Measurements from ENCODE around the gene PUS3.
A peak's percentile ranks its signal among the peaks of the same experiment; 100 is the strongest.

The PUS3 gene

GRCh38 chr11:125902927-125903710 lies at the start of gene PUS3:
PUS3 (minus strand) TSS chr11:125903206; CDS start chr11:125896284, 6,922 bp downstream.
- DNase-seq = peak; percentile 98

DNA sequence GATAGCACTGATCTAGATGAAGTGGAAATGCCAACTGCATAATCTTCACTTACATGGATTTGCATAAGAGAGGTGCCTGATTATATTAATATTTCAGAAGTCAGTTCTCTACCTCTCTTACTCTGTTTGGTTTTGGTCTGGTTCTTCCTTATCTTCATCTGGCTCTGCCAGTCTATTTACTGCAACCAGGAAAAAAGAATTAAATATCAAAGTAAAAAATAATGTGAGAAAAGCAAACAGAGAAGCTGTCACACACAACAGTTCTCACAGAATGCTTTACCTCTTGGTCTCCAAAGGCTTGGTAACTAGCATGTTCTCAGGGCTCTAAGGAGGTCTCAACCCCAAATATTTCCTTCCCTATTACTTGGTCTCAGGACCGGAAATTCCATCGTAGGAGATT lies 49.6 kb upstream of the PUS3 start:
- no peak for DNase-seq

DNA sequence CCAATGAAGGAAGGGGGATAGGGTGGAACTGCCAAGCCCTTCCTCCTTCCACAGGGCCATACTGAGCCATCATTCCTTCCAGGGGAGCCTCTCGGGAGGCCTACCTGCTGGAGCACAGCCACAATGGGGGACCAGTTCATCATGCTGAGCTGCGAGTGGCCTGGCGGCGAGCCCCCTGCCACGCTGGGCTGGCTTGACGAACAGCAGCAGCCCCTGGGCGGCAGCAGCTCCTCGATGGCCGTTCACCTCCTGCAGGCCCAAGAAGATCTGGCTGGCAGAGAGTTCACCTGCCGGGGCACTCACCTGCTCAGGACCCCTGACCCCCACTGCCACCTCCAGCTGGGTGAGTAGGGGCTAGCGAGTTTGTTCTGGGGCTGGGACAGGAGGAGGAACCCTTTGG lies 48.7 kb upstream of the PUS3 start:
- DNase-seq = no peak

DNA sequence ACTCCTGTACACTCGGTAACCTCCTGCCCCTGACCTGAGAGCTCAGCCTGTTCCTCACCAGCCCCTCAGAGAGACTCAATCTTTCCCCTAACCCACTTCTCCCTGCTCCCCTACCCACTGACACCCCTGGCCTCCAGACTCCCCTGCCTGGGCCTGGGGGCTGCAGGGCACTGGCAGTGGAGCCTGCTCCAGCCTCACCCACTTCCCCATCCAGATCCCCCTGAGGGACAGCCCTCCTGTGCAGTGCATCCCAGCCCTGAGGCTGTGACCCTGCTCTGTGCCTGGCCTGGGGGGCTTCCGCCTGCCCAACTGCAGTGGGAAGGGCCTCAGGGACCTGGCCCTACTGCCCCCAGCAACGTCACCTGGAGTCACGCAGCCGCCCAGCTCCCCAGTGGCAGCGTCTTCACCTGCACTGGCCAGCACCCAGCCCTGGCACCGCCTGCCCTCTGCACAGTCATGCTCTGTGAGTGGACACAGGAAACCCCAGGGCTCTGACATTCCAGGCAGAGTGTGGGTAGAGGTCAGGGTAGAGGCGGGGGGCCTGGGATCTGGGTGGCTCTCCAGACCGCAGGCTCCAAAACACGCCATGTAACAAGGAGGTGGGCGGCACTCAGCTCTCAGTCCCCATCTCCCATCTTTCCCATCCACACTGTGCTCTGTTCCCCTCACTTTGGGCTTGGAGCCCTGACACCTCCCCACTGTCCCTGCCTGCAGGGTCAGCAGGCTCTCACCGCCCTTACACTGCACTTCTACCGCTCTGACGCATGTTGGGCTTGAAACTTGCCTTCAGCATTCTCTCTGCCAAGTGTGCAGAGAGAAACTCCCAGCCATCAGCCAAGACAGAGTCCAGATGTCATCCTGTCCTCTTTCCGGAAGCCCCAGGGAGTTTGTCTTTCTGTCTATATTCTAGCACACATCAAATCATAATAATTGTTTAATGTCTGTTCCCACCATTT lies 48.0 kb upstream of the PUS3 start:
- no peak for DNase-seq

- DNase-seq = no peak
Observed at GRCh38 chr11:125950178-125950490, 47.1 kb upstream of the PUS3 start.

DNA sequence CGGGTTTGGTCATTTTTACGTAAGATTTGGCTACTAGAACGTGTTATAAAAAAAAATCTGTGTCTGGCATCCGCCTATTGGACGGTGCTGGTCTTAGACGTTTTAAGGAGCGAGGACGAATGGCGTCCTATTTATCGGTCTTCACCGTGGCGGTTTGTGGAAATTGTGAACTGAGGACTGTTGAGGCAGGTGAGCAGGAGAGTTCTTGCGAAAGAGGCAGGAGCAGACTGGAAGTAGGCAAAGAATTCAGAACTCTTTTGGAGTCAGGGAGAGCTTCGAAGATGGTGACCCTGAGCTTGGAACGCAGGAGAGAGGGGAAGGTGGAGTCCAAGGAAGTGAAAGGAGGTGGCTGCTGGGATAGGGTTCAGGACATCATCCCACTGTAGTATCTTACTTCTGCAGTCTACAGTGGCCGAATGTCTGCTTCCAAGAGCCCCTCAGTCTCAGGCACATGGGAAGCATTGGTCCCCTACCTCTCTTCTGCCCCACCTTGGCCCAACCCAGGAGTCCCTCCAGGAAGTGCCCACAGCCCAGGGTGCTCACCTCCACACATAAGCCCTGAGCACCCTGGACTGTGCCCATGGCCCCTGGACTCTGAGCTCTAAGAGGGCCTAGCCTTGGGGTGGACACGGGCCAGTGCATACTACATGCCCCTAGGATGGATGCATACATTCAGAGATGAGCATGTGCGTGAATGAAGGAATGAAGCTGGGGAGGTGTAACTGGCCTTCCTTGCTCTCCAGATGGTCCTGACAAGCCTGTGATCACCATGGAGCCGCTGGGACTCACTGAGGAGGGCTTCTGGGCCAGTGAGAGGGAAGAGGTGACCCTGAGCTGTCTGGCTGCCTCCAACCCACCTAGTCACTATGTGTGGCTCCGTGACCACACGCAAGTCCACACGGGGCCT lies 46.5 kb upstream of the PUS3 start:
- no peak for DNase-seq

- no peak for DNase-seq
Observed at GRCh38 chr11:125948278-125949051, 45.5 kb upstream of the PUS3 start.

- DNase-seq = no peak
Observed at GRCh38 chr11:125947419-125948277, 44.6 kb upstream of the PUS3 start.

- no peak for DNase-seq
Observed at GRCh38 chr11:125946712-125947418, 43.9 kb upstream of the PUS3 start.

DNA sequence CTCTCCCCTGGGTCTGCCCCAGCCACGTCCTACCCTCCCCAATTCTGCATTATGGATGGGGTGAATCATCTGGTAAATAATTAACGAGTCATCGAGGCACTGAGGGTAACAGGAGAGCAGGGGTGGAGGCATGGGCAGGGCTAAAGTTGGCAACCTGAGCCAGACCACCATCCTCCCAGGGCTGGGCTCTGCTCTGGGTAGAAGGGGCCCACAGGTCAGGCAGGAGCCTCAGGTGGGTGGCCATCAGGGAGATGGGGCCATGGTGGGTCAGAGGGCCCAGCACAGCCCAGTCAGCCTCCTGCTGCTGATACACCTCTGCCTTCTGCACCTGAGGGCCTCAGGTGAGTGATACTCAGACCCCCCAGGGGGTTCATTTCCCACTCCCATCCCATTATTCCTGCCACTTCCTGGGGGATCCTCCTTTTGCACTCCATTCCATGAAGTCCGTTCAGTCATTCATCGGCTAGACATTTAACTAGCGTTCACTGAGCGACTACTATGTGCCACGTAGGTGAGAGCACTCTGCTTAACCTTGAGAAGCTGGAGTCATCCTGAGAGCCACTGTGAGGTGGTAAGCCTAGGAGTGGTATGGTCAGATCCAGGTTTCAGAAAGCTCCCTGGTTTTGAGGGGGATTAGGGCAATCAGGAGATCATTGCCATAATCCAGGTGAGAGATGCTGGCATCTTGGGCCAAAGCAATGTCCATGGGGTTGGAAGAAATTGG lies 43.0 kb upstream of the PUS3 start, which contains the start of gene VSIG10L2:
Gene VSIG10L2 (plus strand): TSS at position 248 of the 724 bp plus-strand sequence. CDS start 12 bp downstream, at position 260.
- no peak for DNase-seq

GRCh38 chr11:125945011-125945796 lies 42.2 kb upstream of the PUS3 start:
- no peak for DNase-seq

GRCh38 chr11:125944350-125945010 lies 41.5 kb upstream of the PUS3 start:
- no peak for DNase-seq

DNA sequence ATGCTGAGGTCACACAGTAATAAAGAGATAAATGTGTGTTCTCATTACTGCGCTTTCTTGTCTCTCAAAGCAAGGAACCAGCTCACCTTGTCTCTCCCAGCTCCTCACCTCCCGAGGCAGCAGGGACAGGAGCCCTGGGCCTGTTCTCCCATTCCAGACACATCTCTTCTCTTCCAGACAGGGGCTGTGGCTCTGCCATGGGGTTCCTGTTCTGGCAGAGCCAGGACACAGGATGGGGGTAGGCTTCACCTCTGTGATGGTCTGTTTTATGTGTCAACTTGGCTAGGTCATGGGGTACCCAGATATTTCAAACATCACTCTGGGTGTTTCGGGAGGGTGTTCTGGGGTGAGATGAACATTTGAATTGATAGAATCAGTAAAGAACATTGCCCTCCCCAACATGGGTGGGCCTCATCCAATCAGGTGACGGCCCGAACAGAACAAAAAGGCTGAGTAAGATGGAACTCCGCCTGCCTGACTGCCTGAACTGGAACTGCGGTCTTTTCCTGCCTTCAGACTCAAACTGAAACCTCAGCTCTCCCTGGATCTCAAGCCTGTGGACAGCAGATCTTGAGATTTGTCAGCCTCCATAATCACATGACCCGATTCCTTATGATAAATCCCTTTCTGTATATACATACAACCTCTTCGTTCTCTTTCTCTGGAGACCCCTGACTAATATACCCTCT lies 40.8 kb upstream of the PUS3 start:
- no peak for DNase-seq

GRCh38 chr11:125942771-125943428 lies 39.9 kb upstream of the PUS3 start:
- DNase-seq = no peak

GRCh38 chr11:125941619-125942611 lies 38.9 kb upstream of the PUS3 start:
- DNase-seq = peak; percentile 93

- DNase-seq = no peak
Observed at GRCh38 chr11:125941267-125941618, 38.2 kb upstream of the PUS3 start.
